HG03060 (cell line): ENCODE results near the gene STON2.

Source experiments
- ATAC-seq: cut with Tn5 transposase; IDR thresholded peaks from one replicate; pipeline ENCODE4 v1.9.1; 2021; ENCODE audit warnings: low read depth, moderate number of reproducible peaks; ENCODE audit not compliant: unreplicated experiment

The STON2 gene

GRCh38 chr14:81341781-81342180 is 58.3 kb downstream of the STON2 start:
- ATAC-seq = no peak

GRCh38 chr14:81341370-81341769 is 58.8 kb downstream of the STON2 start:
- ATAC-seq = no peak

DNA sequence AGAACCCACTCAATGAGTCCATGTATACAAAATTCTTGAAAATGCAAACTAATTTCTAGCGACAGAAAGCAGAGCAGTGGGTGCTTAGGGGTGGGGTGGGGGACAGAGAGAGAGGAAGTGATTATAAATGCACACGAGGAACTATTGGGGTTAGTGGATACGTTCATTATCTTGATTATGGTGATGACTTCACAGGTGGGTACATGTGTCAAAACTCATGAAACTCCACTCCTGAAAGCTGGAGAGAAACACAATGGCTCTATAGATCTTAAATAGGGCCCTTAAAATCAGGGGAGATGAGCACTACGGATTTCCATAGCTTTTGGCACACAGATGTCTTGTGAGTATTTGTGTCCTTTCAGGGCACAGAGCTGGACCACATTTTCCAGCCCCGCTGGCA is 59.9 kb downstream of the STON2 start:
- ATAC-seq = no peak

GRCh38 chr14:81337073-81337472 is 63.1 kb downstream of the STON2 start:
- ATAC-seq = no peak

- ATAC-seq = no peak
These were observed 64.1 kb downstream of the STON2 start for GRCh38 chr14:81336009-81336408.

GRCh38 chr14:81332725-81333124 is 67.4 kb downstream of the STON2 start:
- no peak for ATAC-seq

GRCh38 chr14:81331229-81332021 is 68.7 kb downstream of the STON2 start:
- ATAC-seq = no peak

GRCh38 chr14:81330619-81331122 is 69.5 kb downstream of the STON2 start:
- no peak for ATAC-seq

GRCh38 chr14:81329640-81330381 is 70.3 kb downstream of the STON2 start:
- no peak for ATAC-seq

DNA sequence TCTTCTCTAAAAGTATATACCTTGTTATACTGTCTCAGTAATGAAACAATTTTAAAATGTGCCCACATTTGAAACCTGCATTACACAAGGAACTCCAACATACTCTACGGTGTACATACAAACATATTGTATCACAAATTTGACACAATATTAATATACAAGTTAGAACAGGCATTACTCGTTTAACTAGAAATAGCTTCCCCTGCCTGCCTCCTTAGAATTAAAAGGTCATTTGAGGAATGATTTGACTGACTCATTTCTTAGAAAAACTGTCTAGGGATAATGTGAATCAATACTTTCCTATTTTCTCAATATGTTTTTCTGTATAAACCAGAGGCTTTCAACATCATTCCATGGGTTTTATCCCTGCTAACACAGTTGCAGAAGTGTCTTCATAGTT is 73.7 kb downstream of the STON2 start:
- no peak for ATAC-seq

DNA sequence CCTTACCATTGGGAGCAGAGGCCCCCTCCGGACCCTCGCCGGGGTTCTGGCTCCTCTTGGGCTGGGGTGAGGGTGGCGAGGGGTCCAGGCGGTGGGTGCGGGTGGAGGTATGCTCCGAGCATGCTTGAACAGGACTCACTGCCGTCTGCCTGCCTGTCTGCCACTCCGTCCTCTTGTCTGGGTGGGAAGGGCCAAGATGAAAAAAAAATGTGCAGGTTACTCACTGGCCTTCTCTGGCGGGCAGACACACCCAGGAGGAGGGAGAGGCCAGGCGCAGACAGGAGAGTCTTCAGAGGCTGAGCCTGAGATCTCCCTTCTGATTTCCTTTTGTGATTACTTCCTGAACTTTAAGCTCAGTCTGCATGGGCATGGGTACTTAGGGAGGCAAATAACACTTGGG is 76.1 kb downstream of the STON2 start:
- ATAC-seq = no peak

- no peak for ATAC-seq
These were observed 77.0 kb downstream of the STON2 start for GRCh38 chr14:81323093-81323492.

- ATAC-seq = no peak
These were observed 80.2 kb downstream of the STON2 start for GRCh38 chr14:81319946-81320345.

DNA sequence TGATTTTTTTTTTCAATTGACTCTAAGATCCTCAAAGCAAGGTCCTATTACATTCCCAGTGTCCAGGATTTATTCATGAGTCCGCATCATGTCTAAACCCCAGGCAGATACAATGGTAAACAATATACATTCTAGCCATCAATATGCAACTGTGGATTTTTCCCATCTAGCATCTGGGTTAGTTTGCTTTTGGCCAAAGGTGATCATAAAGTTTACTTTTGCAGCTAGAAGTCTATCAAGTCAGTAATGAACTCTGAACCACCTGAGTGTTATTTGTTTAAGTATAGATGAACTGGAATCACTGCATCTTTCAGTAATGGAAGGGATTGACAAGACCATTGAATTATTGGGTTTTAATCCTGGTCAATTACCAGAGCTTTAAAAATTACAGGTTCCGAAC is 80.8 kb downstream of the STON2 start:
- ATAC-seq = no peak

GRCh38 chr14:81315341-81315740 is 84.8 kb downstream of the STON2 start:
- no peak for ATAC-seq

- ATAC-seq = no peak
These were observed 85.5 kb downstream of the STON2 start for GRCh38 chr14:81314443-81315175.

DNA sequence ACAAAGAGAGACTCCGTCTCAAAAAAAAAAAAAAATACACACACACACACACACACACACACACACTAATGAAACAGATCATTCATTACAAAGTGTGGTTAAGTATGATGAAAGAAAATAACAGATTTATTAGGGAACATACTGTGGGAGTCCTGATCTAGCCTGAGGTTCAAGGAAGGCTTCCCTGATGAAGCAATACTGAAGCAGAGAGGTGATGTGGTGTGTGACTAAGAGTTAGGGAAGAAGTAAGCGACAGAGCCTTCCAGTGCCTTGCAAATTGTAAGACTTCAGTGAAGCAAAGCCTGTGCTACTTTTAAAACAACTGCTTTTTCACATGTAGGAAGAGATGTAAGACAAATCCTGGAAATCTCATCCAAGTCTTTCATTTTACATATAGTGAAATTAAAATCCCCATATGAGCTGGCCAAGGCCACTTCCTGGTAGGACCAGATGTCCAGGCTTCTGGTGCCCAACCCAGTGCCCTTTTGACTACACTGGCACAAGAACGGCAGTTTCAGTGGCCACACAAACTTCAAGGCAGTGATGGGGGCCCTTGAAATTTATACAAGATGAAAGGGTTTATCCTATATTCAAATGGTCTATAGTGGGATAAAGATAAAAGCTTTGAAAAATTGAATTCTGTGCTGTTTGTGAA is 86.2 kb downstream of the STON2 start:
- ATAC-seq = no peak

GRCh38 chr14:81313200-81313599 is 86.9 kb downstream of the STON2 start:
- ATAC-seq = no peak

DNA sequence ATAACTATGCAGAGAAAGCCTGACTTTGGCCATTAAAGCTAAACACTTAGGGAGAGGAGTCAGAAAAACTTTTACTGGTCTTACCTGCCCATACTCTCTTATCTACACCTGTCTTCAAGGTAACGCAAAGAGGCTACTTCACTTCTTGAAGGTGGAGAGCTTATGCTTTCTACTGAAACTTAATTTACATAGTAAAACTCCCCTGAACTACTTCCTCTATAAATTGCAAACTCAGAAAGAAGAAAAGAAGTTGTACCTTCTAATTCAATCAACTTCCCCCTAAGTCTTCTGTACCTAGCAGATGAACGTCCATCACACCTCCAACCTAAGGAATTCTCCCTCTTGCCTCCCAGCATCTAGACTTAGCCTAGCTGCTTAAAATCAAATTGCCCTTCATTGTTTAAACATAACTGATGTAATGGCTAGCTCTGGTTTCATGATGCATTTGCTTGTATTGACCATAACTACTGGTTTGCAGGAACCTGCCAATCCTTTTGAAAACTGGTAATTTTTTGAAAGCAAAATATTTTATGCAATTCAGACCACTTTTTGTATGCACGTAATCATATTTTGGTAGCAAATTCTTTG is 87.7 kb downstream of the STON2 start:
- ATAC-seq = no peak

DNA sequence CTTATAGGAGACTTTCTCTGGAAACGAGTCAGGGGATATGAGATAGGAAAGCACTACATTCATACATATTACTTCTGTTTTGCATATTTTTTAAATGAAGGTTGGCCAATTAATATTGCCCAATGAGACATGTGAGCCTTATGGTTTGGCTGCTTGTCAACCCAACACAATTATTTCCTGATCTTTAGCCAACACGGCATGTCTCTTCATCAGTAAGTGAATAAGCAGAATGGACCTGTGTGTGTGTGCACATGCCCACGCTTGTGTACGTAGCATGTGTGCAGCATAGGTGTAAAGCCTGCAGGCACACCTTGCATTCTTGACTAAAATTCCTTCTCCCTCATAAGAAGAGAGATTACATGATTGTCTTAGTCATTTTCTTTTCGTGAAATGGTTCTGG is 88.3 kb downstream of the STON2 start:
- no peak for ATAC-seq
